Measurements from ENCODE around the gene LCP1.

LCP1 gene

GRCh38 chr13:46132109-46132508 is 49.9 kb downstream of the LCP1 start:
- Histone ChIP-seq H3K4me3 (ENCODE audit: low read depth, low read length) (no peak overlapping the region), H3K9me3 (ENCODE audit: control insufficient read depth, insufficient read depth, low read depth, low read length) (no peaks in the 10 kb centered on the region), H3K27ac (ENCODE audit: extremely low read depth, low read depth, low read length) (no peak overlapping the region), H3K4me1 (ENCODE audit: control insufficient read depth, insufficient read depth, low read length) (no peaks in the 10 kb centered on the region; the same call in 1 of the 2 replicates), H3K36me3 (ENCODE audit: control insufficient read depth in 2 of 2, insufficient read depth in 1 of 2, low read length in 2 of 2) (peaks cover 0 to 50% of the 10 kb centered on the region in 2 experiments; a peak in 1 of 3 replicates)
- no peak for TF ChIP-seq EGR2 (tag by site-specific recombination; IDR thresholded peaks at IDR 0.05; ENCODE audit: low read depth)
- TF ChIP-seq GLIS2 (tag by site-specific recombination; IDR thresholded peaks at IDR 0.05): no peak
- no peak for TF ChIP-seq BCL11B (tag by site-specific recombination; IDR thresholded peaks at IDR 0.05; ENCODE audit: low read depth)
- TF ChIP-seq ZNF658 (tag by site-specific recombination; IDR thresholded peaks at IDR 0.05): no peak
- TF ChIP-seq YY1 (tag by site-specific recombination; IDR thresholded peaks at IDR 0.05): no peak
- no peak for TF ChIP-seq ZFP69B (tag by site-specific recombination; IDR thresholded peaks at IDR 0.05)
- TF ChIP-seq ZNF560 (tag by site-specific recombination; IDR thresholded peaks at IDR 0.05; ENCODE audit: borderline replicate concordance): no peak
- no peak for TF ChIP-seq ZNF223 (tag by site-specific recombination; IDR thresholded peaks at IDR 0.05)
- no peak for TF ChIP-seq ZNF76 (tag by site-specific recombination; IDR thresholded peaks at IDR 0.05; ENCODE audit: borderline replicate concordance, low read depth)
- TF ChIP-seq ZNF747 (tag by site-specific recombination; IDR thresholded peaks at IDR 0.05): no peak
- no peak for TF ChIP-seq ZEB2 (tag by site-specific recombination; IDR thresholded peaks at IDR 0.05)
- no peak for TF ChIP-seq BCL6B (tag by site-specific recombination; IDR thresholded peaks at IDR 0.05)
- TF ChIP-seq MEIS1 (CRISPR knock-in tag; IDR thresholded peaks at IDR 0.05; ENCODE audit: borderline replicate concordance): no peak
- no peak for TF ChIP-seq ZNF248 (tag by site-specific recombination; IDR thresholded peaks at IDR 0.05)
- no peak for TF ChIP-seq ZNF280C (tag by site-specific recombination; IDR thresholded peaks at IDR 0.05)
- POLR2A ChIA-PET: no interaction called here
- CTCF ChIA-PET: interaction anchor here (1.1 kb wide), 1 partner anchor 28 kb away, joined by 3 read pairs; no protein-coding TSS in a partner anchor

GRCh38 chr13:46131705-46132104 is 50.3 kb downstream of the LCP1 start:
- peaks cover 0 to 50% of the 10 kb centered on the region in 2 experiments; a peak in 1 of 3 replicates for H3K36me3 ChIP-seq (ENCODE audit: control insufficient read depth in 2 of 2, insufficient read depth in 1 of 2, low read length in 2 of 2)
- no peak overlapping the region for H3K27ac ChIP-seq (ENCODE audit: extremely low read depth, low read depth, low read length)
- no peak overlapping the region for H3K4me3 ChIP-seq (ENCODE audit: low read depth, low read length)
- ChIA-PET CTCF (interaction anchor here (1.1 kb wide), 1 partner anchor 29 kb away, joined by 3 read pairs; no protein-coding TSS in a partner anchor), POLR2A (no interaction called here)
- H3K4me1 ChIP-seq (ENCODE audit: control insufficient read depth, insufficient read depth, low read length): no peaks in the 10 kb centered on the region; the same call in 1 of the 2 replicates
- no peaks in the 10 kb centered on the region for H3K9me3 ChIP-seq (ENCODE audit: control insufficient read depth, insufficient read depth, low read depth, low read length)
- TF ChIP-seq ZBTB20 (tag by site-specific recombination; IDR thresholded peaks at IDR 0.05) (no peak), KLF1 (tag by site-specific recombination; IDR thresholded peaks at IDR 0.05) (no peak)

GRCh38 chr13:46129955-46130618 is 51.9 kb downstream of the LCP1 start:
- CTCF ChIA-PET: interaction anchor here (0.6 to 1.4 kb wide), 2 partner anchors 171 to 322 kb away, joined by 3 to 11 read pairs; no protein-coding TSS in a partner anchor
- Histone ChIP-seq H3K4me3 (ENCODE audit: low read depth, low read length) (no peak overlapping the region), H3K36me3 (ENCODE audit: control insufficient read depth in 2 of 2, insufficient read depth in 1 of 2, low read length in 2 of 2) (peaks cover 0 to 43% of the 10 kb centered on the region in 2 experiments; a peak in 1 of 3 replicates), H3K9me3 (ENCODE audit: control insufficient read depth, insufficient read depth, low read depth, low read length) (no peaks in the 10 kb centered on the region), H3K27ac (ENCODE audit: extremely low read depth, low read depth, low read length) (no peak overlapping the region), H3K4me1 (ENCODE audit: control insufficient read depth, insufficient read depth, low read length) (no peaks in the 10 kb centered on the region)
- POLR2A ChIA-PET: no interaction called here
- no peak for TF ChIP-seq ZNF843 (tag by site-specific recombination; IDR thresholded peaks at IDR 0.05)
- TF ChIP-seq KLF16 (tag by site-specific recombination; IDR thresholded peaks at IDR 0.05): no peak
- TF ChIP-seq ZNF610 (tag by site-specific recombination; IDR thresholded peaks at IDR 0.05; ENCODE audit: borderline replicate concordance): no peak
- TF ChIP-seq ZNF544 (tag by site-specific recombination; IDR thresholded peaks at IDR 0.05): no peak
- TF ChIP-seq ATF2 (tag by site-specific recombination; IDR thresholded peaks at IDR 0.05; ENCODE audit: low read depth): no peak
- TF ChIP-seq HOXC10 (CRISPR knock-in tag; IDR thresholded peaks at IDR 0.05): no peak
- no peak for TF ChIP-seq YY1 (tag by site-specific recombination; IDR thresholded peaks at IDR 0.05)
- TF ChIP-seq ZXDB (tag by site-specific recombination; IDR thresholded peaks at IDR 0.05): no peak
